ENCODE results near the gene FSIP1.

The FSIP1 gene

DNA sequence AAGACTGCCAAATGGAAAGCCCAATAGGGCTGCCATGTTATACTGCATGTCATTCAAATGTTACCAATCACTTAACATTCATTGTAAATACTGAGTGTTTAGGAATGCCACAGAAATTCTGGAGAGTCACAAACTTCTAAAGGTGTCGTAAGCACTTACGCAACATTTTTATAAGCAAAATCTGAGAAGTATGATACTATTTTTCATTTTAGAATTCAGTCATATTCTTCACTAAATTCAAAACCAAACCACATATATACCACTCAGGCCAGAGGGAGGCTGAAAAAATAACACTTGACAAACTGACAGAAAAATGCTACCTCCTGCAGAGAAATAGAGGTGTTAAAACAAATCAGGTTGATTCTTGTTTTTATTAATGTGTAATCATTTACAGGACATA is 112.0 kb downstream of the FSIP1 start:
- Histone ChIP-seq H3K27me3 (replicated peaks; ENCODE audit: control insufficient read depth, insufficient read depth, low read length) (no peaks in the 10 kb centered on the region), H3K36me3 (ENCODE audit: control insufficient read depth, insufficient read depth, low read length) (no peaks in the 10 kb centered on the region), H3K4me3 (replicated peaks; ENCODE audit: low read depth, low read length) (no peak overlapping the region)
- no peak for DNase-seq (ENCODE audit: extremely low read depth, insufficient read length)
- TF ChIP-seq, protein P1, sequence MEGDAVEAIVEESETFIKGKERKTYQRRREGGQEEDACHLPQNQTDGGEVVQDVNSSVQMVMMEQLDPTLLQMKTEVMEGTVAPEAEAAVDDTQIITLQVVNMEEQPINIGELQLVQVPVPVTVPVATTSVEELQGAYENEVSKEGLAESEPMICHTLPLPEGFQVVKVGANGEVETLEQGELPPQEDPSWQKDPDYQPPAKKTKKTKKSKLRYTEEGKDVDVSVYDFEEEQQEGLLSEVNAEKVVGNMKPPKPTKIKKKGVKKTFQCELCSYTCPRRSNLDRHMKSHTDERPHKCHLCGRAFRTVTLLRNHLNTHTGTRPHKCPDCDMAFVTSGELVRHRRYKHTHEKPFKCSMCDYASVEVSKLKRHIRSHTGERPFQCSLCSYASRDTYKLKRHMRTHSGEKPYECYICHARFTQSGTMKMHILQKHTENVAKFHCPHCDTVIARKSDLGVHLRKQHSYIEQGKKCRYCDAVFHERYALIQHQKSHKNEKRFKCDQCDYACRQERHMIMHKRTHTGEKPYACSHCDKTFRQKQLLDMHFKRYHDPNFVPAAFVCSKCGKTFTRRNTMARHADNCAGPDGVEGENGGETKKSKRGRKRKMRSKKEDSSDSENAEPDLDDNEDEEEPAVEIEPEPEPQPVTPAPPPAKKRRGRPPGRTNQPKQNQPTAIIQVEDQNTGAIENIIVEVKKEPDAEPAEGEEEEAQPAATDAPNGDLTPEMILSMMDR (IDR thresholded peaks at IDR 0.05; ENCODE audit: insufficient read depth, low read length, poor library complexity, severe bottlenecking): no peak

DNA sequence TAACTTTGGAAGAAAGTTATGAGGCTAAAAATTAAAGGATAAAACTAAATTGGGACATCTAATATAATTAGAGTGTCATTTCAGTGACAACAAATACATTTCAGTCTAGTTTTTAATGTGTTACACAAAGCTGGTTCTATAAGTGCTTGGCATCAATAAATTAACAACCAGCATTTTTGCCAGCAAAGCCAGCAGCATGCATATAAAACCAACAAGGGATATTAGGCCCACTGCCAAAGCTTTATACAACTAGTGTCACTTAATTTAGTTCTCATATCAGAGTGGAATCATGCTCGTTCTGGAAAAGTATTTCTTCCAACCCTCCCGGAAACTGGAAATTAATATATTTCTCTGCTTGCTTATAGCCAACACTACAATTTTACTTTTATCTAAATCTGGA is 113.0 kb downstream of the FSIP1 start:
- no peak for DNase-seq (ENCODE audit: extremely low read depth, insufficient read length)
- TF ChIP-seq, protein P1 (IDR thresholded peaks at IDR 0.05; ENCODE audit: insufficient read depth, low read length, poor library complexity, severe bottlenecking): no peak
- H3K4me3 ChIP-seq (replicated peaks; ENCODE audit: low read depth, low read length): no peak overlapping the region
- no peaks in the 10 kb centered on the region for H3K27me3 ChIP-seq (replicated peaks; ENCODE audit: control insufficient read depth, insufficient read depth, low read length)
- H3K36me3 ChIP-seq (ENCODE audit: control insufficient read depth, insufficient read depth, low read length): no peaks in the 10 kb centered on the region

DNA sequence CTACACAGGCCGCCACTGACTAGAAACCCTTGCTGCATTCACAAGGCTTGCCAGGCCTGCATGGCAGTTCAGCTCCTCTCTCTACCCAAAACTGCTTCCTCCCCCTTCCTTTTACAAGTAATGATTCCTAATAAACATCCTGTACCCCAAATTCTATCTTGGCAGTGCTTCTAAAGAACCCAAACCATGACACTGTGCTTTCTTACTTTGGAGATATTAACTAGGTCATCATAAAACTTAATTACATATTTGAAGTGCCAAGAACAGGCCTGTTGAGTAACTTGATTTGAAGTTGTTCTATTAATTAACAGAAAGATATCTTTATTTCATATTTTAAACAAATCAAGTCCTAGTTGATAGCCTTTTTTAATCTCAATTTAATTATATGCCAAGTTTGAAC is 113.4 kb downstream of the FSIP1 start:
- TF ChIP-seq, protein P1 (IDR thresholded peaks at IDR 0.05; ENCODE audit: insufficient read depth, low read length, poor library complexity, severe bottlenecking): no peak
- Histone ChIP-seq H3K27me3 (replicated peaks; ENCODE audit: control insufficient read depth, insufficient read depth, low read length) (no peaks in the 10 kb centered on the region), H3K4me3 (replicated peaks; ENCODE audit: low read depth, low read length) (no peak overlapping the region), H3K36me3 (ENCODE audit: control insufficient read depth, insufficient read depth, low read length) (no peaks in the 10 kb centered on the region)
- DNase-seq (ENCODE audit: extremely low read depth, insufficient read length): no peak

DNA sequence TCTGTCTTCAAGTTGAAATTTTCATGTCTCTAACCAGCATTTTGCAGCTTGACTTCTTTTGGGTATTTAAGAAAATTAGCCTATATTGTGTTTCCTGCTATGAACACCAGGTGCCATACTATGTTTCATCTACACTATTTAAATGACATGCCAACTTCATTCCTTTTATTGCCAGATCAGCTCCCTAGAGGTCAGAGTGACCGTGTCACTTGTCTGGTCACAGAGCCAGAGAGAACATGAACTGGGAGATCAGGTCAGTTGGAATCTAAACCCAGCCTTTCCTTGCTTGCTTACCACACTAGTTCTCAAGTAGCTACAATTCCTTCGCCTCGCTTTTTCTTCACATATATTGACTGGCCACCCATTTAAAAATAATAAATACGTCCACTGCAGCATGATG is 114.2 kb downstream of the FSIP1 start:
- Histone ChIP-seq H3K4me3 (replicated peaks; ENCODE audit: low read depth, low read length) (no peak overlapping the region), H3K36me3 (ENCODE audit: control insufficient read depth, insufficient read depth, low read length) (no peaks in the 10 kb centered on the region), H3K27me3 (replicated peaks; ENCODE audit: control insufficient read depth, insufficient read depth, low read length) (no peaks in the 10 kb centered on the region)
- TF ChIP-seq, protein P1 (IDR thresholded peaks at IDR 0.05; ENCODE audit: insufficient read depth, low read length, poor library complexity, severe bottlenecking): no peak
- DNase-seq (ENCODE audit: extremely low read depth, insufficient read length): no peak

DNA sequence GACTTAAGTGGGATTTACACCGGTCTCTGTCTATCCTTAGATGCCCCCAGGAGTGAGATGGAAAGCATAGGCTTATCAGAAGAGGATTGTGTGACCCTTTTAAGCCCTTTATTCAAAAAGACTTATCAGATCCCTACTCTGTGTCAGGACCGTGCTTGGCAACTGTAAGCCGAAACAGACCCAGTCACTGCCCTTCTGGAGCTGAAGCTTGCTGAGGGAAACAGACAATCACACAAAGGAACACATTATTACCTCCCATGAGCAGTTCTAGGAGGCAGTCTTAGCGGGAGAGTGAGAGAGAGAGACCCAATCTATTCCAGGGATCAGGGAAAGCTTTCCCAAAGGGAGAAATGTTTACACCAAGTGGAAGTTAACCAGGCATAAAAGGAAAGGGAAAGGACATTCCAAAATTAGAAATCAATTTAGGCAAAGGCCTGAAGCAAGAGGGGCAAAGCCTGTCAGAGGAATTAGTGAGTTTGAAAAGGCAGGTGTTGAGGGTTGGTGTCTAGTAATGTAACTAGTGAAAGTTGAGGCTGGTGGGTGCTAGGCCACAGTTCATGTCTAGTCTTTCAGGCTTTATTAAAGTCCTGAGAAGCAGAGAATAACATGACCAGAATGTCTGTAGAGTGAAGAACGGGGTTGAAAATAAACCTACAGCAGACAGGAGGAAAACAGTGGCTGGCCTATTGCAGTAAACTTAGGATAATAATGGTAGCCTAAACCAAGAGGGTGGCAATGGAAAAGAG is 115.1 kb downstream of the FSIP1 start:
- Histone ChIP-seq H3K27me3 (replicated peaks; ENCODE audit: control insufficient read depth, insufficient read depth, low read length) (no peaks in the 10 kb centered on the region), H3K4me3 (replicated peaks; ENCODE audit: low read depth, low read length) (no peak overlapping the region), H3K36me3 (ENCODE audit: control insufficient read depth, insufficient read depth, low read length) (no peaks in the 10 kb centered on the region)
- no peak for DNase-seq (ENCODE audit: extremely low read depth, insufficient read length)
- TF ChIP-seq, protein P1 (IDR thresholded peaks at IDR 0.05; ENCODE audit: insufficient read depth, low read length, poor library complexity, severe bottlenecking): no peak

DNA sequence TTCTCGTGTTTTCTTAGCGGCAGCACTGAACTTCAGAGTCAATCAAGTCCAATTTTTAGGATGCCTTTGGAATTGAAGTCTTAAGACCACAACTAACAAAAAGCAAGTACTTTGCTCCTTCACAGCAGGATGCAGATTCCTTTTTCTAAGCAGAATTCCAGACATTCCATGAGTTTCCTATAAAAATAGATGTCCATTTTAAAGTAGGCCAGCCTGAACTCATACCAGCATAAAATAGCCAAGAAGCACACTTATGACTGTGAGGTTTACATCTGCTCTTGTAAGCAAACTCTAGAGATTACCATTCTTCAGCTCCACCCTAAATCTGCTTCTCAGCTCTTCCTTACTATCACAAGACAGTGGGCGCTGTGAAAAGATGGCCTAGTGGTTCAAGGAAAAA is 116.0 kb downstream of the FSIP1 start:
- TF ChIP-seq, protein P1 (IDR thresholded peaks at IDR 0.05; ENCODE audit: insufficient read depth, low read length, poor library complexity, severe bottlenecking): no peak
- no peak for DNase-seq (ENCODE audit: extremely low read depth, insufficient read length)
- H3K36me3 ChIP-seq (ENCODE audit: control insufficient read depth, insufficient read depth, low read length): no peaks in the 10 kb centered on the region
- no peak overlapping the region for H3K4me3 ChIP-seq (replicated peaks; ENCODE audit: low read depth, low read length)
- H3K27me3 ChIP-seq (replicated peaks; ENCODE audit: control insufficient read depth, insufficient read depth, low read length): no peaks in the 10 kb centered on the region

Measured in GM06990 (cell line).